CD4-positive, alpha-beta T cell treated with Interleukin-4 for 1 hour (primary cell): ENCODE results near the gene RAPGEF1.
A peak's percentile ranks its signal among the peaks of the same experiment; 100 is the strongest.

Experiments
- DNase-seq, 2 donors: peaks; one replicate each; pipeline ENCODE4 v3.0.0-alpha.2; 2020 to 2022

Gene RAPGEF1

DNA sequence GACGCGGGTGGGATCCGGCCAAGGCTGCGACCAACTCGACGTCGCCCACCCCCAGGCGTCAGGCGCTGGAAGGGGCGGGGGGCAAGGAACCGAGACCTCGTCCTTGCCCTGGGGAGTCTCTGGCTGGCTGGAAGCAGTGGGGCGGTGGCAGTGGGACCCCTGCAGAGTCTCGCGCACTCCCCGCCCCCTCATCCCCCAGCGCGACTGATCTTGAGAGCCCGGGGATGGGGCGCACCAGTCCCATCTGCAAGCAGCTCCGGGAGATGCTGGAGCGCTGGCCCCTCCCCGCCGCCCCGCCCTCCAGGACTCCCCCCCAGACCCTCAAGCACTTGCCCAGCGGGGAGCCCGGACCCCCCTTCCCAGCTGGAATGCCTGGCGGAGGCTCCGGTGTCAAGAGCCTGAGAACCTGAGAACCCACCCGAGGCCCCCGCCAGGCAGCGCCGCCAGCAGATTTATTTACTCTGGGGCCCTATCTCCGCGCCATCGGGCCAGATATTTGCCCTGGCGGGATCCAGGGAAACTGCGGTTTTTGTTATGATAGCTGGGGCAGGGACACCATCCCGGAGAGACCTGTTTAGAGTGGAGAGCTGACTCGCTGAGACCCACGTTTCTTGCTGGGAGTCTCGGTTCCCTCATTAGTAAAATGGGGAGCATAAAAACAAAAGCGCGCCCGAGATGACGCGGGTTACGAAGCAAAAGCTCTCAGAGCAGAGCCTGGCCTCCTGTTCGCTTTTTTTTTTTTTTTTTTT is 193.4 kb downstream of the RAPGEF1 start:
- no peak for DNase-seq

GRCh38 chr9:131545786-131546335 is 194.0 kb downstream of the RAPGEF1 start:
- DNase-seq = no peak

- DNase-seq = no peak
These were observed 194.7 kb downstream of the RAPGEF1 start, which contains the start of gene PRRT1B for GRCh38 chr9:131545003-131545785. Gene PRRT1B (plus strand): TSS chr9:131545523. CDS start chr9:131545616, 93 bp downstream.

DNA sequence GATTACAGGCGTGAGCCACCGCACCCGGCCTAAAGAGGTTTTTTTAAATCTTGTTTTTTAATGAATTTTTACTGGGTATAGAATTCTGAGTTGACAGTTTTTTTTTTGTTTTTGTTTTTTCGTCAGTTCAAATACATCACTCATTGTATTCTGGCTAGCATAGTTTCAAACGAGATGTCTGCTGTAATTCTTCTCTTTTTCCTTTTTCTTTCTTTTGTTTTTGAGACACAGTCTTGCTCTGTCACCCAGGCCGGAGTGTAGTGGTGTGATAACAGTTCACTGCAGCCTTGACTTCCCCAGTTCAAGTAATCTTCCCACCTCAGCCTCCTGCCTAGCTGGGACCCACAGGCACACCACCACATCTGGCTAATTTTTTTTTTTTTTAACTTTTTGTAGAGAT is 196.7 kb downstream of the RAPGEF1 start:
- DNase-seq = no peak

- peak; percentile 25 to 51 for DNase-seq
These were observed 200.5 kb downstream of the RAPGEF1 start for GRCh38 chr9:131539223-131539923.

- DNase-seq = no peak
These were observed 201.9 kb downstream of the RAPGEF1 start for GRCh38 chr9:131537946-131538345.

DNA sequence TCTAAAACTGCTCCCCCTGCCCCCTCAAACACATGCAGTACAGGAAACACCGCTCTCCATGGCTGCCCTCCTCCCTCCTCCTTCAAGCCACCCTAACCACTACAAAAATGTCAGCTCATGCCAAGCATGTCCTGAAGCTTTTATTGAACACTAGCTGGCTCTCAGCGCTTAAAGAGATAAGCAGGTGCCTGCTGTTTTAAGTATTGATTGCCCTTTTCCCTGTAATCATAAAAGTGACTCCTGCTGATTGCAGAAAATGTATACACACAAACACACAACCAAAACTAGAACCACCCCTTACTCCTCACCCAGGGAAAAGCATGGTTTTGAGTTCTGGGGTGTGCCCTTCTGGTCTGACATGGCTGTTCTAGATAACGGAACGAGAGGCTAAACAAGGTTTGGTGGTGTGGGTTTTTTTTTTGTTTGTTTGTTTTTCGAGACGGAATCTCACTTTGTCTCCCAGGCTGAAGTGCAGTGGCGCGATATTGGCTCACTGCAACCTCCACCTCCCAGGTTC is 205.1 kb downstream of the RAPGEF1 start:
- peak in 1 of 2 donors; percentile 28 for DNase-seq

- peak; percentile 73 to 77 for DNase-seq
These were observed 208.7 kb downstream of the RAPGEF1 start, which contains the start of gene UCK1 for GRCh38 chr9:131530920-131531832. Gene UCK1 (minus strand): TSS chr9:131531263. CDS start chr9:131531174, 89 bp downstream.

- DNase-seq = no peak
These were observed 209.3 kb downstream of the RAPGEF1 start for GRCh38 chr9:131530546-131530919.

DNA sequence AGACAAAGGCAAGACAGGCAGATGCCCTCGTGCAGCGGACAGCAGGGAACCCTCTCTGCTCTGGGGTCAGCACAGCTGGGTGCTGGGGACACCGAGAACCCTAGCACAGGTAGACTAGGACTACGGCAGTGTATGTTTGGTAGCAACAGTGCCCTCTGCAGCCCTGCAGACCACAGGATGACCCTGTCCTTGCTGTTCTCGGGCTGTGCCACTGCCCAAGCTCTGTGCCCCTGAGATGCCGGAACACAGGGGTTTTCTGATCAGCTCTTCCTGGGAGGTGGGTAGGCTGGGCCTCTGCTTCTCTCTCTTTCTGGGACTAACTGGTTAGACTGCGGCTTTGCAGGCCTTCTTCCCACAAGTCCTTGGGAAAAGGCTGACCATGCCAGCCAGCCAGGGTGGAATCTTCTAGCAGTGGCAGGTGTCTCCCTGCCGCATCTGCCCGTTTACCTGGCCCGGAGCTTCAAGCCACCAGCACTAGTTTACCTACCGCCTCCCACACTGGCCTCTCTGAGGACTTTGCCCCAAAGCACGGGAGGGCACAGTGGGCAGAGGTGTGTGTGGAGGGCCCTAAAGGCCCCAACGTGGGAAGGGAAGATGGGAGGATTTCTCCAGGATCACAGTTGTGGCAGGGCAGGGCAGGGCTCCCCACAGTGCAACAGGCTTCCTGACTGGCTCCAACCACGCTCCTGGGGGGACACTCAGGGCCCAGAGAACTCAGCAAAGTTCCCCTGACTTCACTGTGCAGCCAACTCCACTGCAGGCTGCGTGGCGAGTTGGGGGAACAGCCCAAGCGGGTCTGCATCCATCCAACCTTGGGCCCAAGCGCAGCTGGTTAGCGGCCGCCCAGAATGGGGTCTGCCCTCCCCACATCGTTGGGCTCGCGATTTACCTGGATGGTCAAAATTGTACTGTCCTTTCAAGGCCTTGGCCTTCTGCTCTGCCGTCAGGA is 210.0 kb downstream of the RAPGEF1 start:
- DNase-seq = no peak

DNA sequence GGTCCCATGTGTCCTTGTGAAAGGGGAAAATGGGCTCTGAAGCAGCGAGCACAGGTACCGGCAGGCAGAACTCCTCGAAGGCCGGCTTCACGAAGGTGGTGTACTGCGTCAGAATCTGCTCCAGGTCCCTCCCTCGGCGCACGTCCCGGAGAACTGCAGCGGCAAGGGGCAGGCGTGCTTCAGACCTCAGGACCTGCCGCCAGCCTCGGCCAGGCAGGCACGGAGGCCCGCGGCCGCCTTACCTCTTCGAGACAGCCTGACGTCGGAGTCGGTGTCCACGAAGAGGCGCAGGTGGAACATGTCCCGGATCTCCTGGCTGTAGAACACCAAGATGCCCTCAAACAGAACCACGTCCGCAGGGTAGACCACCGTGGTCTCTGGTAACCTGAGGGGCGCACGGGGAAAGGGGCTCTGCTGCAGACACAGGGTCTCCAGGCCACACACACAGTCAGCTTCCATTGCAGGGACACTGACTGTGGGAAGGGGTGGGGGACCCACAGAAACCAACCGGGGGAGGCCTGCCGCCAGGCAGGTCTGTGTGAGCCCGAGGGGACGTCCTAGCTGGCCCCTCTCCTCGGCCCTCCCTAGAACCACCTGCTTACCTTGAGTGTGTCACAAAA is 210.9 kb downstream of the RAPGEF1 start:
- DNase-seq = no peak

- DNase-seq = no peak
These were observed 211.7 kb downstream of the RAPGEF1 start for GRCh38 chr9:131528186-131528585.
